WI38 (cell line): ENCODE measurements around the gene RHBDD1.

Experiments used
- H3K4me3 ChIP-seq: 2 replicates; pipeline ENCODE4 v1.5.1; 2011; ENCODE audit warnings: low read depth, mild to moderate bottlenecking, control low read depth, low read length
- CTCF ChIP-seq: IDR thresholded peaks from 2 replicates; pipeline ENCODE4 v1.5.1; 2012; ENCODE audit warnings: low read depth, mild to moderate bottlenecking, control low read depth, low read length

Gene RHBDD1

GRCh38 chr2:226800941-226801784 is 34.7 kb upstream of the RHBDD1 start:
- TF ChIP-seq CTCF, result no peak
- H3K4me3 ChIP-seq, result peak overlapping the region; percentile 73

GRCh38 chr2:226802573-226802972 is 33.3 kb upstream of the RHBDD1 start:
- peak; percentile 46; the same call in 1 of the 2 replicates for TF ChIP-seq CTCF
- no peak overlapping the region for H3K4me3 ChIP-seq

- H3K4me3 ChIP-seq, result no peak overlapping the region
- no peak for TF ChIP-seq CTCF
These were observed 32.4 kb upstream of the RHBDD1 start for GRCh38 chr2:226803410-226803809.

GRCh38 chr2:226813148-226813701 is 22.6 kb upstream of the RHBDD1 start:
- H3K4me3 ChIP-seq, result no peak overlapping the region
- peak; percentile 28; the same call in 1 of the 2 replicates for TF ChIP-seq CTCF

- H3K4me3 ChIP-seq, result no peak overlapping the region
- no peak for TF ChIP-seq CTCF
These were observed 16.9 kb upstream of the RHBDD1 start for GRCh38 chr2:226818930-226819329.

- TF ChIP-seq CTCF, result no peak
- H3K4me3 ChIP-seq, result no peak overlapping the region
These were observed 10.8 kb upstream of the RHBDD1 start for GRCh38 chr2:226825056-226825455.

GRCh38 chr2:226828191-226828590 is 7.7 kb upstream of the RHBDD1 start:
- H3K4me3 ChIP-seq, result no peak overlapping the region
- no peak for TF ChIP-seq CTCF
